PC-9 (cell line): ENCODE results near the gene ERGIC1.

Experiments used
- EZH2 ChIP-seq: fragments of 200-600 bp; sonication (generic); IDR thresholded peaks from 2 replicates; pipeline ENCODE4 v1.8.0; 2017; ENCODE audit warnings: antibody characterized with exemption, low read depth
- TF ChIP-seq, protein P1 (sequence below): fragments of 200-600 bp; sonication (generic); conservative IDR thresholded peaks from 2 replicates; pipeline ENCODE4 v1.6.1; 2017; ENCODE audit warnings: mixed run types, antibody characterized with exemption, mild to moderate bottlenecking, moderate library complexity

DNA sequence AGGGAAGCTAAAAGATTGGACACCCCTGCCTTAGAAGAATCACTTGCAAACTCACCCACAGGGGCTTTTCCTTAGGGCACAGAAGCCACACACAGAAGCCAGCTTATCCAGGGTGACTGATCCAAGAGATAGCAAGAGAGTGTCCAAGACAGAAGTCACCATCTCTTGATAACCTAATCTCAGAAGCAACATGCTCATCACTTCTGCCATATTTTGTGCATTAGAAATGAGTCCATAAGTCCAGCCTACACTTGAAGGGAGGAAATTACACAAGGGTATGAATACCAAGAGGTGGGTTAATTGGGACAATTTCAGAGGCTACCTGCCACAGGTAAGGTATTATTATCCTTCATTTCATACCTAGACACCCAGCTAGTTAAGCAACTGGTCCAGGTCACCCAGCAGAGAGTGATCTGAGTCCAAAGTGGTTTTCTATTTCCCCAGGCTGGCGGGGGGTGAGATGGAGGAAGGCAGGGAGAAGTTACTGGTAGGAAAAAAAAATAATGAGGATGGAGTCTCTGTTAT lies 3.7 kb upstream of the ERGIC1 start:
- TF ChIP-seq, protein P1, sequence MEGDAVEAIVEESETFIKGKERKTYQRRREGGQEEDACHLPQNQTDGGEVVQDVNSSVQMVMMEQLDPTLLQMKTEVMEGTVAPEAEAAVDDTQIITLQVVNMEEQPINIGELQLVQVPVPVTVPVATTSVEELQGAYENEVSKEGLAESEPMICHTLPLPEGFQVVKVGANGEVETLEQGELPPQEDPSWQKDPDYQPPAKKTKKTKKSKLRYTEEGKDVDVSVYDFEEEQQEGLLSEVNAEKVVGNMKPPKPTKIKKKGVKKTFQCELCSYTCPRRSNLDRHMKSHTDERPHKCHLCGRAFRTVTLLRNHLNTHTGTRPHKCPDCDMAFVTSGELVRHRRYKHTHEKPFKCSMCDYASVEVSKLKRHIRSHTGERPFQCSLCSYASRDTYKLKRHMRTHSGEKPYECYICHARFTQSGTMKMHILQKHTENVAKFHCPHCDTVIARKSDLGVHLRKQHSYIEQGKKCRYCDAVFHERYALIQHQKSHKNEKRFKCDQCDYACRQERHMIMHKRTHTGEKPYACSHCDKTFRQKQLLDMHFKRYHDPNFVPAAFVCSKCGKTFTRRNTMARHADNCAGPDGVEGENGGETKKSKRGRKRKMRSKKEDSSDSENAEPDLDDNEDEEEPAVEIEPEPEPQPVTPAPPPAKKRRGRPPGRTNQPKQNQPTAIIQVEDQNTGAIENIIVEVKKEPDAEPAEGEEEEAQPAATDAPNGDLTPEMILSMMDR, result no peak
- no peak for TF ChIP-seq EZH2
